Measurements from ENCODE around the gene MED12L.

MED12L gene

DNA sequence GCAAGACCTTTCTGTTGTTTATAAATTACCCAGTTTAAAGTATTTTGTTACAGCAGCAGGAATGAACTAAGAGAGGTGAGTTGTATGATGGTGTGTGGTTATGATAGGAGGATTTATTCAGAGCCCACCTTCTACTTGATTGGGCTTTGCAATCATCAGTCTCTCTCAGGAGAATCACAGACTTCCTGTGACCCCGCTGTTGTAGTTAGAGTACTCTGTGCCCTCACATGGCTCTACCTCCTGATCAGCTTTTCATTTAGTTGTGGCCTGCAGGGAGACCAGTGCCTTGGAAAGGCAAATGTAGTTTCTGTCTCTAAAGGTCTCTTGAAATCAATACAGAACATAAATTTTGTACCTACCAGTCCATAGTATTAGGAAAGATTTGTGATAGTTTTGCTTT lies 200.5 kb downstream of the MED12L start:
- no peak for FAIRE-seq
- no peak for DNase-seq (ENCODE audit: low spot score)

DNA sequence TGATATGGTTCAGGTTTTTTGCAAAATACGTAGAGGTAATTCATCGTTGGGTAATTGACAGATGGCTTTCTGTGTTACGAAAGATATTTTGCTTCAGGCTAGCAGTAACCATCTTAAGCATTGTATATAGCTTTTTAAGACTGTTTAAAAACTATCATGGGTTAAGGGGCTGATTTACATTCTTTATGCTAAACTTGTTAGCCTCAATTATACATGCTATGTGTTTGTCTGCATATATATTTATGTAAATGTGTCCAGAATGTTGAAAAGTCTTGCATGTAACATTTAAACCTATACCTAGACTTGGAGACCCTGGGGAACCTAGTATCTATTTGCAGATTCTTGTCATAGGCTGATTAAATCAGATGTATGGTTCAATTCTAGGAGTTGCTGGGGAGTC lies 204.0 kb downstream of the MED12L start:
- DNase-seq (ENCODE audit: low spot score), result no peak
- FAIRE-seq, result no peak

DNA sequence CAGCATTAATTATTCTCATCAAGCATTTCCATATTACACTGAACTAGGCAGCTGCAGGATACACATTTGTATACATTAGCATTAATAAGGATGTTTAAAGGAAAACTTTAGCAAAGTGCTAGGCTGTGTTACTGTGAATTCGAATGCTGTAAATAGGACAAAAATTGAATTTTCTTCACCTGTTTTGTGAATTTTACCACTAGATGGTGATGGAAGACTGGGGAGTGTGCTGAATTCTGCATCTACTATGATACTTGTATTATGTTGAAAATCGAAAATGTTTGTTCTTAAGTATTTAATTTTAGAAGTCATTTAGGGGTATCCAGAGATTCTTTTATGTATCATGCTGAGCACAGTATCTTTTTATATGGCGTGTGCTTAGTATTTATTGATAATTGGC lies 205.2 kb downstream of the MED12L start:
- DNase-seq (ENCODE audit: low spot score) (peak; percentile 43), FAIRE-seq (peak; percentile 83)

DNA sequence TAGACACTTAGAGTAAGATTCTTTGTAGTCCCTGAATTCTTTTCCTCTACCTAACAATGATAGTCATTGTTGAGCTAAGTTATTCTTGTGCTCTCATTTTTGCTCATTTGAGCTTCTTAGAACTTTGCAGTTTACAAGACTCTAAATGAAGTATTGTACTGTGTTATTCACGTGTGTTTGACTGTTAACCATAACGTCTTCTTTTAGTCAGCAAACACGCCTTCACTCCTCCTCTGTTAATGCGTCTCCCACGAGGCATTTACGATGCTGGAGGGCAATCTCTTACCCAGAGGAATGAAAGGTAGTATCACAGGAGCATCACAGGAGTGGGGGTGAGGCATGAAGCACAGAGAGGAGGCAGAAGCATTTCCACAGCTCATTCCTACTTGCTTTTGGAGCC lies 207.7 kb downstream of the MED12L start:
- no peak for FAIRE-seq
- DNase-seq (ENCODE audit: low spot score), result no peak

DNA sequence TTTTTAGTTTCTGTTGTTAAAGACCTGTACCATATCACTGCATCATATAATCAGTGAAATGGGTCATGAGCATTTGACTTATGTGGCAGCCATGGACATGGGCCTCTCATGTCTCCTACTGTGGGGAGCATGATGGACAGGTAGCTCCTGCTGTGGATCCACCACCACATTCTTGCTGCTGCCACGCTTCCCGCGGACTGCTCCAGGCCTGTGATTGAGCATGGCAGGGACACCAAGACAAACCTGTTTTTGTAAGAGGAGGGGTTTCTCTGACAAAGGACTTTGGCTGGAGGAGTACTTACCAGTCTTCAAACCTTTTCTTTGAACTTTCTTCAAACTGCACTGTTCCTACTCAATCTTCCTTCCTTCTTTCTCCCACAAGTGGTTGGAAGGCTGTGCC lies 210.8 kb downstream of the MED12L start:
- DNase-seq (ENCODE audit: low spot score), result no peak

DNA sequence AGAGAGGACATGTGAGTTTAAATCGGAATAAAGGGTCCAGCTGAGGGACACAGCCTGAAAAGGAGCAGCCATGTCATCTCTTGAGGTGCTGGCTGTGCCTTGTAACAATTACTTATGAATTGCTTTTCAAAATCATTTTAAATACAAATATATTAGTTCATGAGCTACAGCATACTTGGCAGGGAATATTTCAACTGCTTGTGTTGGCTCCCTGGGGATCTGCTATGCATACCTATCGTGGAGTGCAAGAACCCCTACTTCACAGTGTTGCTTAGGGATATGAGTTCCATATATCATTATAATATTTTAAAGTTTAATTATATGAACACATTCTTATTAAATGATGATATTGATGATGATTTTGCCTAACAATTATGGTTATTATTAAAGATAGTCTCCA lies 212.0 kb downstream of the MED12L start:
- DNase-seq (ENCODE audit: low spot score), result no peak
- no peak for FAIRE-seq

More for the DNA sequence above, 210.8 kb downstream of the MED12L start:
- no peak for FAIRE-seq

DNA sequence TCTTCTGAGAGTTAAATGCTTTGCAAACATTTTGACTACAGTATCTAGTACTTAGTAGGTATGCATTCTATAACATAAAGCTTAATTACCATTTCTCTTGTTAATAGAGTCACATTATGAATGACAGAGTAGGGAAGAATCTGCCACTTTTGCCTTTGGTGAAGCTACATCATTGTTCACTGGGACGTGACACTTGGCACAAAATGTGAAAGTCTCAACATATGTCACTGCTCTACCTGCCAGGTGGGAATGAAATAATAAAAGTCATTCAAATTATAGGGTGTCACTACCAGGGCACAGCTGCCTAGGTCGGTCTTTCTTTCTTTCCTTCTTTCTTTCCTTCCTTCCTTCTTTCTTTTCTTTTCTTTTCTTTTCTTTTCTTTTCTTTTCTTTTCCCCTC lies 213.5 kb downstream of the MED12L start:
- FAIRE-seq (no peak), DNase-seq (ENCODE audit: low spot score) (no peak)

DNA sequence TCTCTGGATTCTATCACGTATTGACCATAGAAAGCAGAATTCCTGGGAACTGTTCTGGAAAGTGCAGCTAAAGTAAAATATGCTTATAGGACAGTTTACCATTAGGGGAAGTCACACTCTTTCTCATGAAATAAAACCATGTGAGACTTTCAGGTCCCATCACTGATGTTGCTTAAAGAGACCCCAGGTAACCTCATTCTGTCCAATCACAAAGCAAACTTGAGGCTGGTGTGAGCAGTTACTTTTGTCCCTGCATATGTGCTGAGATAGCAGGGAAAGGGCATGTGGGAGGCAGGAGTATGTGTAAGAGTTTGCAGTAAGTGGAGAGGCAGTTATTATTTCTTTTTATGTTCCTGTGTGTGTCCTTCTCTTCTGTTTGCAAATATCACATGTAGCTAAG lies 215.1 kb downstream of the MED12L start:
- DNase-seq (ENCODE audit: low spot score) (no peak), FAIRE-seq (no peak)

DNA sequence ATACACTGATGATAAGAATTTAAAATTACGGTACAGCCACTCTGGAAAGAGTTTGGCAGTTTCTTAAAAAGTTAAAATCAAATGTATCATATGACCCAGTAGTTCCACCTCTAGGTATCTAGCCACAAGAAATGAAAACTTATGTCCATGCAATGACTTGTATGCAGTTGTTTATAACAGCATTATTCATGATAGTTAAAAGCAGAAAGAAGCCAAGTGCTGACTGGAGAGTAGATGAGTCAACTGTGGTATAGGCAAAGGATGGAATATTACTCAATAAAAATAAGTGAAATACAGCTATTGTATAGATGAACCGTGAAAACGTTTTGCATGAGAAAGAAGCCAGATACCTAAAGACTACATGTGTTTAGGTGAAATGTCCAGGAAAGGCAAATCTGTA lies 216.3 kb downstream of the MED12L start:
- DNase-seq (ENCODE audit: low spot score) (no peak), FAIRE-seq (peak; percentile 31)

DNA sequence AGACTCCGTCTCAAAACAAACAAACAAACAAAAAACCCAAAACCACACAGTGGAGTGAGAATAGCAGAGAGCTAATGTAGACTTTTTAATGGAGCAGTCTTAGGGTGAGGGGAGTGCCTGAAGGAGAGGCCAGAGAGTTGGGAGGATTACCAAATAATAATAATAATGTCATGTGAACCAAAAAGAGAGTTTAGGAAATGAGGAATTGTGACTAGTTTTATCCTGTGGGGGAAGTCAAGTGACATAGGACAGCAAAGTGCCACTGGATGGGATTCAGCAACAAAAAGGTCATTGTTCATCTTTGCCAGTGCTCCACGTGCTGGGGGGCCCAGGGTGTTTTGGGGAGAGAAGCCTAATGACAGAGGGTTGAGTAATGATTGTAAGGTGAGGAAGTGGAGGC lies 218.3 kb downstream of the MED12L start:
- DNase-seq (ENCODE audit: low spot score) (no peak), FAIRE-seq (no peak)

DNA sequence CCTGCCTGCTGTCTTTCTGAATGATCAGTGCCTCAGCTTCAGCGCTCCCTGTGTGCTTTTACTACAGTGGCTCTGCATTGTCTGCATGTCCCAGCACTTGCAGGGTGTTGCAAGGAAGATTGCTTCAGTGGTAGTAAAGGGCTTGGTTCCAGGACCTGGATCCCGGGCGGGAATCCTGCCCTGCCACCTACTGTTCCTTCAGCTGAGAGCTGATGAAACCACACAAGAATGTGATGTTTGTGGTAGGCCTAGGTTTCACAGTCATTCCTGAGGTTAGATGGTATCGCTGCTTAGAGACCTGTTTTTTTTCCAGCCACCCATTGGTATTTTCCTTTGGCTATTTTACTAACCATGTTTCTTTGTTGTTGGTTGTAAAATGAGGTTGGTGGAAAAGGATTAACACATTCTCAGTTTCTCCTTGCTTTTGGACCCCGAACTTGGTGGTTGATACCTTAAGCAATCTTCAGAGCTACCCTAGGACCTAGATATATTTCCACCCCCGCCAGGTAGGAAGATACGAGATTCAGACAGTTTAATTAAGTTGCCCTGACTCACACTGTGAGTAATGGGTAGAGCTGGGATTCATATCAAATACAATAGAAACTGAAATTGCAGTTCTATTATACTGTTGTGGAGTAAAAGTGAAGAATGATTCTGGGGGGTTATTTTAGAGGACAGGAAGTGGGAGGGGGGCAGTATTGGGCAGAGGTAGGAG lies 219.8 kb downstream of the MED12L start:
- DNase-seq (ENCODE audit: low spot score) (peak; percentile 97), FAIRE-seq (peak; percentile 97)

DNA sequence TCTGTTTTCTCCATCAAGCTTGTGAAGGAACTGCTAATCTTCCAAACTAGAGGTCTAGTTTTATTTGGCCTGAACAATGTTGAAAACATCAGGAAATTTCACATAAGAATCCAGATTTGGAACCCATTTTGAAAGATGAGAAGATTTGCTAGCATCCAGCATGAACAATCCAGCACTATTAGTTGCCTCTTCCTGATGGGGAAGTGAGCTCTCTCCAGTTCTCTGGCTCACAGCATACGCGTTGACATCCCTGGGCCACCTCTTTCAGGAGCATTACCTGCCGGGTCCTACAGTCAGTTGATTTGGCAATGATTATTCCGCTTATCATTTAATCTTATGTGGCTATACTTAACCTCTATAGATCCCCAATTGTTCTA lies 220.3 kb downstream of the MED12L start:
- peak; percentile 38 for DNase-seq (ENCODE audit: low spot score)
- no peak for FAIRE-seq

DNA sequence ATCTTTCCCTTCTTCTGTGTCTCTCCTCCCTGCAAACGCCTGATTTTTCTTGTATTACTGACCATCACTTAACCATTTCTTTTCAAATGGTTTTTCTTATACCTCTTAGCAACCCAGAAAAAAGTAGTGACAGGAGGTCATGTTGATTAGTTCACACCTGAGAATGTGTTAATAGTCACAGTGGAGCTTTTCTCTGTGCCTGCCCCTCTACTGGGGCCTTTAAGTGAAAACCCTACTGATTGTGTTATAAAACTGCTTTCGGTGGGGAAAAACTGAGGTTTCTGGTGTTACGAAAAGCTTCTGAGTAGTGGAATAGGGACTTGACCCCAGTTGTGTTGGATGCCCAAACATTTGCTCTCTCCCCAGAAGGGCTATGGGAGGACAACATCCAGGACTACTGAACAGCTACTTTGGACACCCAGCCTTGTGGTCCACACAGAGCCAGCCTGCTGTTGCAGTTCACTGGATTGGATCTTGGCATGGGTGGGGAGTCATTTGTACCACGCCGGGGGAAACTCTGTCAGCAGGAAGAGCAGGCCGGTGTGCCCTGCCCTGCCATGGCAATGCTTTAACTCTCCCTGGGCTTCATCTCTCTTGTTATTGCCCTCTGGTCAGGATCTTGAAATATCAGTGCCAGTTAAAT lies 220.8 kb downstream of the MED12L start:
- FAIRE-seq (peak; percentile 16), DNase-seq (ENCODE audit: low spot score) (no peak)

DNA sequence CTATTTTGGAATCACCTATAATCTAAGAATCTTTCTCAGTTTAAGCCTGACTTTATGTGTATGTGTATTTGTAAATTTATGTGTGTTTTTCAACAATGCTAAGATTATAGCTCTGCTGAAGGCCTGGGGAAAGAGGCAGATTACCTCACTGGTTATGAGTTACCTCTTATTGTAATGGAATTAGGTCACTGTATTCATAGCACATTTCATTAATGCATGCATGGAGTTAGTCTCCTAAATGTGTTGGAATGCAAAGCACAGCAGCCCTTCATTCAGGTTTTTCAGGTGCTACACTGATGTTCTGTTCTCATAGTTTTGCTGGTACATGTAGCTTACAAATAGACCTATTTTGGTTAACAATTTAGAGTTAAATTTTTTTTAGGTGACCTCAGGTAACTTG lies 221.7 kb downstream of the MED12L start:
- DNase-seq (ENCODE audit: low spot score) (no peak), FAIRE-seq (no peak)

DNA sequence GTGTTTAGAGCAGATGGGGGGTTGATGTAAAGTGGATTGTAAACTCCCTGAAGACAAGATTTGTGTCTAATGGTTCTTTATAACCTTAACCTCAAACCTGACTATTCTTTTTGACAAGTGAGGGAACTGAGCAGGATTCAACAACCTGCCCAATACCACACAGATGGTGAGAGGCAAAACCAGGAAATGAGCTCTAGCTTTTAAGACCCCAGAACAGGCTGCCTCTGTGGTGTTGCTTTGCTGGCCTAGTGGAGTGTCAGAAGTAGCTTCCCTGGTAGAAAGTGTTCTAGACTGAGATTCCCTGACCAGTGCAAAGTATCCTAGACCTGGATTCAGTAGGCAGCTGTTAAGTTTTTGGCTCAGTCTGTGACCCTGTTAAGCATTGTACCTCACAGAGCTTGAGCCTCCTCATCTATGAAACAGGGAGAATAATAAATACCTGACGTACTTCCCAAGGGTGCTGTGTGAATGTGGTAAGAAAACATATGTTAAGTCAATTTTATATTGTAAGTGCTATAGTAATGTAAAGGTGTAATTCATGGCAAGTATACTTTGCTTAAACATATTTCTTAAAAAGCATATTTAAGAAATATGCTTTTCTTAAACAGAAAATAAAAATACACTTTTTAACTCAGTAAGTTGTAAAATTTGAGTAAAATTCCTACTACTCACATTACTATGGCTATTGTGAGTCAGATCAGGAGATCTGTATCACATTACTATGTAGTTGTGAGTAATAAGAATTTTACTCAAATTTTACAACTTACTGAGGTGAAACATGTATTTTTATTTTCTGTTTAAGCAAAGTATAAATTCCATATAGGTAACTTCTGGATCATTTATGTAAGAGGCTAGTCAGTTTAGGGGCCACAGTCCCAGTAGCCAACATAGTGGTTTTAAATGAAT lies 222.4 kb downstream of the MED12L start:
- peak; percentile 70 for FAIRE-seq
- no peak for DNase-seq (ENCODE audit: low spot score)

DNA sequence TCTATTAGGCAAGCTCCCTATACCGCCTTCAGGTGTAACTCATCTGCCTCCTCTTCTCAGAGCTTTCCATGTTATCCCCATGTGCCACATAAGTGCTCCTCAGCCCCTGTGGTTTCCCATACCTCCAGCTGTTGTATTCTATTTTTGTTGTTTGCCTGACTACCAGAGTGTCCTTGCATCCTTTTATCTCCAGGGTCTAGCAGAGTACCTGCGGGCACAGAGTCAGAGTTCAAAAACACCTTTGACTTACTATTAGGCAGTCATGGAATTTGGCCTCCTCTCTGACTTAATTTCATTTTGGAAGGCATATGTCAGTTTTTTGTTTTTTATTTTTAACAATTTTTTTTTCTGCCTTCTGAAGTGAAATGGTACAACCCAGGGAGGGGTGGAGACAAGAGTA lies 224.1 kb downstream of the MED12L start:
- DNase-seq (ENCODE audit: low spot score) (no peak), FAIRE-seq (no peak)

DNA sequence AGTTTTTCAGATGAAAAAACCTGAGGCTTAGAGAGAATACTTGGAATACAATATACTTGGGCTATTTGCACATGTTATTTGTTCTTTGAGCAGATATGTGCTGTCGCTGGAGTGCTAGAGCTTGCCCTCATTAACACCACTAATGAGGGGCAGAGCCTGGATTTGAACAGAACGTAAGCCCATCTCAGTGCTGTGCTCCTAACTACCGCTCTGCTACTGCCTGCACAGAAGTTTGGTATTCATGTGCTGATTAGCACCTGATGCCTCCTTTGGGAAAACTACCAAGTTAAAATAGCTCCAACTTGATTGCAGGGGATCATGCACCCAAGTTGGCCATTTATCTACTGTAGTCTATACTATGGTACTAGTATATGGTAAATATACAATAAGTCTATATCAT lies 227.5 kb downstream of the MED12L start:
- no peak for FAIRE-seq

DNA sequence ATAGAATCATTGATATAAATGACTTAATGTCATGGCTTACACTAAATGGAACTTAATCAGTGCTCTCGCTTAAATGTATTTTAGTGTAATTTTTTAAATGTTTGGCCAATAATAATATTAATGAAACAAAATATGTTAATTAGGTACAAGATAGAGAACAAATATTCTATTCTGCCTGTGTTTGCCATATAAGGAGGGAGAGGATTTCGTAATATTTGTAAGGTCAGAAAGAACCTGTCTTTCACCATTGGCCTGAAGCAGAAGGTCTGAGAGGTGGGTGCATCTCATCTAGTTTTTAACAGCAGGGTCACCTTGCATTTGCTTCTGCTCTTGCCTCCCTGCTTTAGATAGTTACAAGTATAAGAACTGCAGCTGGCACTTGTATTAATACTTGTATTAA lies 228.7 kb downstream of the MED12L start:
- no peak for FAIRE-seq
- no peak for DNase-seq (ENCODE audit: low spot score)

More for the DNA sequence above, 227.5 kb downstream of the MED12L start:
- DNase-seq (ENCODE audit: low spot score), result no peak

DNA sequence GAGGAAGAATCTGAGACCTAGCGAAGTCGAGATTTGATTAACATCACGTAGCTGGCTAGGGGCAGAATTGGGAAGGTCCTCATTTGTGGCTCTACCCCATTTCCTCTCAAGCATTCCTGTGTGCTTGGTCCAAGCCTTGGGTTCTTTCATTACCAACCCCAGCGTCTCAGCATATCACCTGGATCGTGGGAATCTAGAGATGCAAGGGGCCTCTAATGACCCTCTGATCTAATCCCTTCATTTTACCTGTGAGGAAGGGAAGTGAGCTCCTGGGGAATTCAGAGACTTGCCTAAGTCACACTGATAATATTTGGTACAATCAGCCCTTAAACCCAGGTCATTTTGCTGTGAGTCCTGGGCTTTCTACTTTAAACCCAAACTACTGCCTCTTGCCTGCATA lies 229.1 kb downstream of the MED12L start:
- no peak for DNase-seq (ENCODE audit: low spot score)
- no peak for FAIRE-seq

DNA sequence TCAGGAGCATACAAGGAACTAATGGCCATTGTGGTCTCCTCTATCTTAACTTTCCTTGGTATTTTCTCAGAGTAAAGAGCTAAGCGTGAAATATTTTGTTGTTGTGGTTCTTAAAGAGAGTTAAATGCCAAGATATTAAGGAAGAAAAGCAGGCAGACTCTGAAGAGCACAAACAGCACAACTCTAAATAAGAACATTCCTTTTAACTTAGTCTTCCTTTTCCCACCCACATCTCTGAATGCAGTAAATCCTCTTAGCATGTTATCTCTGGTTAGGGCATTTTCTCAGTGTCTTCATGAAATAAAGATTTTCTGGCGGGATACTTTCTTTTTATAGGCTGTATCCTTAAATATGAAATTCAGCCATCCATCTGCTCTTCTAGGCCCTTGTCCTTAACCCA lies 229.7 kb downstream of the MED12L start:
- no peak for DNase-seq (ENCODE audit: low spot score)
- FAIRE-seq, result no peak

DNA sequence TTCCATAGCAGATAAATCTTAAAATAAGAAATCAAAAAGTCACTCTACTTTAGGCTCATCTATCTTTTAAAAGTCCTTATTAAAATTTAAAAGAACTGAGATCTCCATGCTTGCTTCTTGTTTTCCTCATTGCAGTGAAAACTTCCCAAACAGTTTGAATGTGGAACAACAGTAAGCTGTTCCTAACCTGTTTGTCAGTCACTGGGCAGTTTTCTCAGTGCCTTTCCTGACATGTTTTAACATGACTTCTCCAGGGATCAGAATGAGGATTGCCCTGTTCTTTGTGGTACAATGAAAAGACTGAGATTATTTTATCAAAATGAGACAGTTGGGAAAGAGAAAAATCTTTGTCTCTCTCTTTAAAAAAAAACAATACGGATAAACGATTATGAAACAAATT lies 230.4 kb downstream of the MED12L start:
- FAIRE-seq, result no peak
- no peak for DNase-seq (ENCODE audit: low spot score)

DNA sequence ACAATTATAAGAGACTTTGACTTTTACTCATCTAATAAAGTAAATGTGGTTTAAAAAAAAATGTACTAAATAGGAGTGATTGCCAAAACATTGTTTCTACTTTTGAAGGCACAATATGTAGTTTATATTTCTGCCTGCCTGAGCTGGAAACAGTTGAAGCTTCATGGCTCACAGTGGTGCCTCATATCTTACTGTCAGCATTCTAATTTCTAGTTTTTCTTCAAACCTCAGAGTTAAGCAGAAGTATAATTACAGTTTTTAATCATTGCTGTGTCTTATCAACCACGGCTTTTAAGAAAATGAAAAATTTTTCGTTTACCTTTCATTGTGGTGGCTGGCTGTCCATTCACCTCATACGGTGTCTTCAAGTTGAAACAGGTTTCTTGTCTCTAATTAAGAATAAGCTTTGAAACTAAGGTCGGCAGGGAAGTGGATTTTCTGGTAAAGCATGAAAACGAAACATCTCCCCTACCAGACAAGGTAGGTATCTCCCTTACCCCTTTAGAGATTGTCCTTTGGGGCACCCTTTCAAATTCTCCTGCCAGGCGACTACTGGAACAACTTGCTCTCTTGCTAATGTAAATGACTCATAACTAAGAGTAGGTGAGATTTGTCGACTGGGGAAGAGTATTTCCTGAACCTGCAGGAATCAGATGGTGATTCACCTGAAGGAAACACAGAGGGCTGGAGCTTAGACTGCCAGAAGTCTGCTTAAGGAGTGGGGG lies 231.0 kb downstream of the MED12L start, which contains the start of gene GPR87:
Gene GPR87, minus strand, starts transcription at position 554 of the 725 bp plus-strand sequence. CDS start 16,720 bp downstream, outside the sequence.
- peak; percentile 90 for FAIRE-seq
- peak; percentile 74 for DNase-seq (ENCODE audit: low spot score)
